H9 (cell line): ENCODE measurements around the gene SNX27. TPM values are rescaled to one million over a fixed set of nuclear protein-coding genes. Genes with fewer than 3 reads are reported as not detected.
"Not testable (repeated sequence)": the region's sequence is repeated elsewhere in the genome, so short reads cannot be mapped to it uniquely, and the experiment has no call there.

ENCODE experiments used
- DNase-seq: peaks from one replicate; pipeline ENCODE4 v3.0.0-alpha.2; 2017
- H2AFZ ChIP-seq: one replicate; pipeline ENCODE4 v1.6.1; 2013; ENCODE audit warnings: mild to moderate bottlenecking, low read length, control low read depth, moderate library complexity
- H2AK5ac ChIP-seq: 2 replicates; pipeline ENCODE4 v1.6.1; 2013; ENCODE audit warnings: low read length, control low read depth, mixed read lengths; ENCODE audit not compliant: insufficient read length
- H2BK120ac ChIP-seq: one replicate; pipeline ENCODE4 v1.6.1; 2013; ENCODE audit warnings: low read depth, mild to moderate bottlenecking, low read length, control low read depth, inconsistent platforms; ENCODE audit not compliant: poor library complexity, severe bottlenecking
- H2BK12ac ChIP-seq: 2 replicates; pipeline ENCODE4 v1.6.1; 2013; ENCODE audit warnings: low read length, control low read depth, mixed read lengths, low read depth; ENCODE audit not compliant: insufficient read length
- H2BK15ac ChIP-seq: 2 replicates; pipeline ENCODE4 v1.6.1; 2013; ENCODE audit warnings: low read depth, low read length, control low read depth
- H2BK20ac ChIP-seq: one replicate; pipeline ENCODE4 v1.6.1; 2013; ENCODE audit warnings: low read depth, mild to moderate bottlenecking, low read length, control low read depth, inconsistent platforms; ENCODE audit not compliant: poor library complexity, severe bottlenecking
- H2BK5ac ChIP-seq: 2 replicates; pipeline ENCODE4 v1.6.1; 2013; ENCODE audit warnings: low read length, control low read depth, mixed read lengths; ENCODE audit not compliant: insufficient read length
- H3K14ac ChIP-seq: 2 replicates; pipeline ENCODE4 v1.6.1; 2013; ENCODE audit warnings: low read length, control low read depth; ENCODE audit not compliant: insufficient read depth
- H3K18ac ChIP-seq: 2 replicates; pipeline ENCODE4 v1.6.1; 2013; ENCODE audit warnings: low read depth, mild to moderate bottlenecking, mixed read lengths, low read length, control low read depth; ENCODE audit not compliant: insufficient read length
- H3K23ac ChIP-seq: 2 replicates; pipeline ENCODE4 v1.6.1; 2013; ENCODE audit warnings: low read length, control low read depth, mixed read lengths, low read depth; ENCODE audit not compliant: insufficient read length
- H3K23me2 ChIP-seq: 2 replicates; pipeline ENCODE4 v1.6.1; 2013; ENCODE audit warnings: low read depth, mild to moderate bottlenecking, mixed read lengths, low read length, control low read depth; ENCODE audit not compliant: insufficient read length, poor library complexity, severe bottlenecking
- H3K27ac ChIP-seq: 2 replicates; pipeline ENCODE4 v1.5.1; 2013; ENCODE audit warnings: low read length, control low read depth, mixed read lengths, low read depth; ENCODE audit not compliant: insufficient read length
- H3K27me3 ChIP-seq: 2 replicates; pipeline ENCODE4 v1.6.1; 2013; ENCODE audit warnings: low read length, control low read depth, inconsistent platforms; ENCODE audit not compliant: insufficient read depth
- H3K4ac ChIP-seq: 2 replicates; pipeline ENCODE4 v1.6.1; 2013; ENCODE audit warnings: low read depth, mild to moderate bottlenecking, control low read depth, inconsistent platforms, low read length, moderate library complexity
- H3K4me1 ChIP-seq: 2 replicates; pipeline ENCODE4 v1.6.1; 2013; ENCODE audit warnings: low read length, control low read depth, inconsistent platforms; ENCODE audit not compliant: insufficient read depth
- H3K4me2 ChIP-seq: 2 replicates; pipeline ENCODE4 v1.6.1; 2013; ENCODE audit warnings: low read length, control low read depth, mixed read lengths; ENCODE audit not compliant: insufficient read length, insufficient read depth
- H3K56ac ChIP-seq: 2 replicates; pipeline ENCODE4 v1.6.1; 2013; ENCODE audit warnings: low read depth, mild to moderate bottlenecking, mixed read lengths, low read length, control low read depth; ENCODE audit not compliant: insufficient read length
- H3K79me1 ChIP-seq: 2 replicates; pipeline ENCODE4 v1.6.1; 2013; ENCODE audit warnings: low read depth, mild to moderate bottlenecking, moderate library complexity, low read length, control low read depth, inconsistent platforms; ENCODE audit not compliant: insufficient read depth, poor library complexity, severe bottlenecking
- H3K79me2 ChIP-seq: 2 replicates; pipeline ENCODE4 v1.6.1; 2013; ENCODE audit warnings: low read length, control low read depth, inconsistent platforms; ENCODE audit not compliant: insufficient read depth
- H3K9ac ChIP-seq: 2 replicates; pipeline ENCODE4 v1.6.1; 2013; ENCODE audit warnings: low read length, control low read depth, mixed read lengths; ENCODE audit not compliant: insufficient read length; ENCODE audit errors: extremely low read depth
- H3K9me3 ChIP-seq: one replicate; pipeline ENCODE4 v1.6.1; 2013; ENCODE audit warnings: low read depth, low read length, inconsistent platforms; ENCODE audit not compliant: control insufficient read depth
- H3T11ph ChIP-seq: one replicate; pipeline ENCODE4 v1.6.1; 2013; ENCODE audit warnings: mild to moderate bottlenecking, low read length, control low read depth, inconsistent platforms
- H4K20me1 ChIP-seq: one replicate; pipeline ENCODE4 v1.6.1; 2013; ENCODE audit not compliant: control insufficient read depth, insufficient read length, insufficient read depth
- H4K5ac ChIP-seq: 2 replicates; pipeline ENCODE4 v1.6.1; 2013; ENCODE audit warnings: low read depth, mild to moderate bottlenecking, mixed read lengths, low read length, control low read depth; ENCODE audit not compliant: insufficient read length
- H4K8ac ChIP-seq: replicated peaks from 2 replicates; pipeline ENCODE4 v1.6.1; 2013; ENCODE audit warnings: low read length, control low read depth, mixed read lengths, low read depth; ENCODE audit not compliant: insufficient read length
- H4K91ac ChIP-seq: 2 replicates; pipeline ENCODE4 v1.6.1; 2013; ENCODE audit warnings: low read depth, mild to moderate bottlenecking, moderate library complexity, mixed read lengths, low read length, control low read depth; ENCODE audit not compliant: insufficient read length
- H3K27ac Mint-ChIP-seq, 3 experiments: 2 replicates in 2 of 3; 3 replicates in 1 of 3; pipeline ENCODE4 v1.8.0; 2020 to 2021; ENCODE audit warnings: mixed read lengths in 3 of 3, mild to moderate bottlenecking in 1 of 3, moderate library complexity in 1 of 3
- H3K27me3 Mint-ChIP-seq: 2 replicates; pipeline ENCODE4 v1.8.0; 2021; ENCODE audit warnings: low read depth, mild to moderate bottlenecking, moderate library complexity, mixed read lengths
- H3K36me3 Mint-ChIP-seq, 3 experiments: 2 replicates in 2 of 3; 3 replicates in 1 of 3; pipeline ENCODE4 v1.8.0; 2020 to 2021; ENCODE audit warnings: low read depth in 3 of 3, mixed read lengths in 3 of 3; ENCODE audit not compliant: insufficient read depth in 1 of 3
- H3K4me1 Mint-ChIP-seq, 2 experiments: 2 replicates each; pipeline ENCODE4 v1.8.0; 2020; ENCODE audit warnings: mixed read lengths in 2 of 2
- H3K4me3 Mint-ChIP-seq, 2 experiments: 2 replicates in 1 of 2; 3 replicates in 1 of 2; pipeline ENCODE4 v1.8.0; 2020 to 2021; ENCODE audit warnings: mild to moderate bottlenecking in 2 of 2, mixed read lengths in 2 of 2, moderate library complexity in 1 of 2
- H3K9me3 Mint-ChIP-seq, 2 experiments: 2 replicates in 1 of 2; 3 replicates in 1 of 2; pipeline ENCODE4 v1.8.0; 2020; ENCODE audit warnings: mild to moderate bottlenecking in 2 of 2, mixed read lengths in 2 of 2, moderate library complexity in 1 of 2
- WGBS: extraction: QIAGEN DNeasy Blood & Tissue Kit; methylation state at CpG from one replicate; pipeline ENCODE4 v1.1.7; 2013; ENCODE audit warnings: missing lambda C conversion rate, low lambda C conversion rate, mixed read lengths; ENCODE audit not compliant: insufficient read length; ENCODE audit errors: extremely low coverage; 5-methylcytosine and 5-hydroxymethylcytosine counted together
- total RNA-seq: library from RNA; stranded (reverse); gene quantifications from 2 replicates; pipeline ENCODE4 v1.2.1, GENCODE V29; 2021
- TF ChIP-seq, protein P1 (sequence below): fragments of 200-600 bp; sonication (generic); conservative IDR thresholded peaks from 3 replicates; pipeline ENCODE4 v1.8.0; 2021; ENCODE audit warnings: antibody characterized with exemption, mild to moderate bottlenecking

The SNX27 gene
- total RNA-seq, 1 experiment from 2014 or later, result 48.9 TPM

- Histone ChIP-seq H4K5ac (no peak overlapping the region), H3K9ac (no peak overlapping the region), H3T11ph (no peak overlapping the region), H3K4me1 (peaks cover 5% of the 10 kb centered on the region; the same call in 1 of the 2 replicates), H3K23ac (no peak overlapping the region), H2BK15ac (no peak overlapping the region), H2BK5ac (no peak overlapping the region), H3K4me2 (no peak overlapping the region), H3K79me1 (no peaks in the 10 kb centered on the region), H3K27me3 (no peaks in the 10 kb centered on the region; the same call in 1 of the 2 replicates), H3K4ac (no peak overlapping the region), H3K79me2 (no peaks in the 10 kb centered on the region), H3K27ac (no peak overlapping the region), H3K56ac (no peak overlapping the region), H4K8ac (no peak overlapping the region), H3K23me2 (peaks cover 3% of the 10 kb centered on the region), H2BK120ac (no peak overlapping the region), H2AK5ac (no peak overlapping the region), H3K14ac (no peak overlapping the region), H3K9me3 (peaks cover 14% of the 10 kb centered on the region), H2AFZ (no peak overlapping the region), H4K20me1 (no peaks in the 10 kb centered on the region), H3K18ac (no peak overlapping the region), H2BK12ac (no peak overlapping the region), H2BK20ac (no peak overlapping the region), H4K91ac (no peak overlapping the region)
- peaks cover 13 to 19% of the 10 kb centered on the region in 2 experiments for H3K9me3 Mint-ChIP-seq
- TF ChIP-seq, protein P1, sequence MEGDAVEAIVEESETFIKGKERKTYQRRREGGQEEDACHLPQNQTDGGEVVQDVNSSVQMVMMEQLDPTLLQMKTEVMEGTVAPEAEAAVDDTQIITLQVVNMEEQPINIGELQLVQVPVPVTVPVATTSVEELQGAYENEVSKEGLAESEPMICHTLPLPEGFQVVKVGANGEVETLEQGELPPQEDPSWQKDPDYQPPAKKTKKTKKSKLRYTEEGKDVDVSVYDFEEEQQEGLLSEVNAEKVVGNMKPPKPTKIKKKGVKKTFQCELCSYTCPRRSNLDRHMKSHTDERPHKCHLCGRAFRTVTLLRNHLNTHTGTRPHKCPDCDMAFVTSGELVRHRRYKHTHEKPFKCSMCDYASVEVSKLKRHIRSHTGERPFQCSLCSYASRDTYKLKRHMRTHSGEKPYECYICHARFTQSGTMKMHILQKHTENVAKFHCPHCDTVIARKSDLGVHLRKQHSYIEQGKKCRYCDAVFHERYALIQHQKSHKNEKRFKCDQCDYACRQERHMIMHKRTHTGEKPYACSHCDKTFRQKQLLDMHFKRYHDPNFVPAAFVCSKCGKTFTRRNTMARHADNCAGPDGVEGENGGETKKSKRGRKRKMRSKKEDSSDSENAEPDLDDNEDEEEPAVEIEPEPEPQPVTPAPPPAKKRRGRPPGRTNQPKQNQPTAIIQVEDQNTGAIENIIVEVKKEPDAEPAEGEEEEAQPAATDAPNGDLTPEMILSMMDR, result no peak
- peaks cover 8% of the 10 kb centered on the region for H3K27me3 Mint-ChIP-seq
- H3K27ac Mint-ChIP-seq, result no peak overlapping the region
- H3K4me3 Mint-ChIP-seq, result no peak overlapping the region
- WGBS, result no CpG with 5 or more reads among the region's 3 CpGs
- no peak for DNase-seq
- H3K36me3 Mint-ChIP-seq, result peaks cover 4 to 18% (median 15%) of the 10 kb centered on the region in 3 experiments; a peak in 5 of 7 replicates
- peaks cover 18 to 19% of the 10 kb centered on the region in 2 experiments for H3K4me1 Mint-ChIP-seq
Measured at GRCh38 chr1:151733126-151733525, 121.3 kb downstream of the SNX27 start.

DNA sequence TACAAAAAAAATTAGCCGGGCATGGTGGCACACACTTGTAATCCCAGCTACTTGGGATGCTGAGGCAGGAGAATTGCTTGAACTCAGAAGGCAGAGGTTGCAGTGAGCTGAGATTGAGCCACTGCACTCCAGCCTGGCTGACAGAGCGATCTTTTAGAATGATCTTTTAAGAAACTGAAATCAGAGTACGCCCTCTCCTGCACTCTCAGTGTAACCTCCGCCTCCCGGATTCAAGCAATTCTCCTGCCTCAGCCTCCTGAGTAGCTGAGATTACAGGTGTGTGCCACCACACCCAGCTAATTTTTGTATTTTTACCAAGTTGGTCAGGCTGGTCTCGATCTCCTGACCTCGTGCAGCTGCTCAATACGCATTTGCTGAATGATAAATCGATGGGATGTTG lies 122.1 kb downstream of the SNX27 start:
- H3K9me3 Mint-ChIP-seq, result peaks cover 18 to 26% of the 10 kb centered on the region in 2 experiments

More for the DNA sequence above, 122.1 kb downstream of the SNX27 start:
- H3K14ac ChIP-seq, H3K4ac ChIP-seq, H2AK5ac ChIP-seq, H2BK20ac ChIP-seq, H2BK120ac ChIP-seq, H3K9ac ChIP-seq, H3K79me1 ChIP-seq, H2BK12ac ChIP-seq, H4K5ac ChIP-seq, DNase-seq, H3K27me3 ChIP-seq, H4K91ac ChIP-seq, H3K18ac ChIP-seq, H3T11ph ChIP-seq, H2AFZ ChIP-seq, H4K20me1 ChIP-seq, H3K4me3 Mint-ChIP-seq, H2BK5ac ChIP-seq, H3K23ac ChIP-seq, H3K27me3 Mint-ChIP-seq, H3K56ac ChIP-seq, H3K27ac Mint-ChIP-seq, H3K4me1 ChIP-seq, H2BK15ac ChIP-seq, H4K8ac ChIP-seq, H3K4me2 ChIP-seq, H3K23me2 ChIP-seq, H3K27ac ChIP-seq, H3K79me2 ChIP-seq: not testable (repeated sequence)
- Mint-ChIP-seq H3K4me1 (peaks cover 10% of the 10 kb centered on the region in 2 experiments), H3K36me3 (peaks cover 7 to 22% (median 18%) of the 10 kb centered on the region in 3 experiments; a peak in 5 of 7 replicates)
- WGBS, result no CpG with 5 or more reads among the region's 9 CpGs
- peaks cover 16% of the 10 kb centered on the region for H3K9me3 ChIP-seq
